ENCODE results near the gene NFKBIB. TPM values are rescaled to one million over a fixed set of nuclear protein-coding genes. Genes with fewer than 3 reads are reported as not detected.
A peak's percentile ranks its signal among the peaks of the same experiment; 100 is the strongest.

NFKBIB gene
- total RNA-seq, 2 donors from 2014 or later, result 25.3 to 28.4 TPM

GRCh38 chr19:38929929-38930775, 30.4 kb downstream of the NFKBIB start, which contains the start of gene SARS2:
TSS of gene SARS2 (minus strand) at chr19:38930763. CDS start at chr19:38930736, 27 bp downstream.
- TF ChIP-seq CTCF (IDR thresholded peaks at IDR 0.05), result peak; percentile 97
- H3K27ac ChIP-seq, result peak within 1 kb of the TSS; percentile 68 to 83
- peak within 1 kb of the TSS; percentile 87 for H3K4me3 ChIP-seq
- ATAC-seq (ENCODE audit: insufficient number of reproducible peaks, low FRiP score, low read depth) (peak; percentile 85), DNase-seq (ENCODE audit: low spot score) (peak; percentile 64)
- no peaks in the 10 kb centered on the region for H3K27me3 ChIP-seq (replicated peaks; ENCODE audit: insufficient read depth)
- H3K4me1 ChIP-seq (ENCODE audit: control insufficient read depth in 1 of 2, low read depth in 2 of 2), result peaks cover 8 to 15% of the 10 kb centered on the region in 2 donors
- no peaks in the 10 kb centered on the region for H3K9me3 ChIP-seq
- peaks cover 8% of the 10 kb centered on the region for H3K36me3 ChIP-seq

- Histone ChIP-seq H3K4me3 (peak within 1 kb of the TSS; percentile 87), H3K4me1 (ENCODE audit: control insufficient read depth in 1 of 2, low read depth in 2 of 2) (peaks cover 8 to 15% of the 10 kb centered on the region in 2 donors), H3K27me3 (replicated peaks; ENCODE audit: insufficient read depth) (no peaks in the 10 kb centered on the region), H3K9me3 (no peaks in the 10 kb centered on the region), H3K27ac (peak within 1 kb of the TSS; percentile 68 to 83), H3K36me3 (peaks cover 8% of the 10 kb centered on the region)
- DNase-seq (ENCODE audit: low spot score) (peak; percentile 95), ATAC-seq (ENCODE audit: insufficient number of reproducible peaks, low FRiP score, low read depth) (peak; percentile 100)
- no peak for TF ChIP-seq CTCF (IDR thresholded peaks at IDR 0.05)
These were observed 31.2 kb downstream of the NFKBIB start, which contains the start of gene MRPS12 for GRCh38 chr19:38930776-38931520. TSS of gene MRPS12 (plus strand) at chr19:38930944. CDS start at chr19:38931295, 351 bp downstream.

DNA sequence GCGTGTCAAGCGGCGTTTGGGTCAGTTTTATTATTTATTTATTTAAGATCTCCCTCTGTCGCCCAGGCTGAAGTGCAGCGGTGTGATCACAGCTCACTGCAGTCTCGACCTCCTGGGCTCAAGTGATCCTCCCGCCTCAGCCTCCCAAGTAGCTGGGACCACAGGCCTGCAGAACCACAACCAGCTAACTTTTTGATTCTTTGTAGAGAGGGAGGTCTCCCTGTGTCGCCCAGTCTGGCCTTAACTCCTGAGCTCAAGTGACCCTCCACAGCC, 31.7 kb downstream of the NFKBIB start:
- Histone ChIP-seq H3K27me3 (replicated peaks; ENCODE audit: insufficient read depth) (no peaks in the 10 kb centered on the region), H3K36me3 (peaks cover 8% of the 10 kb centered on the region), H3K9me3 (no peaks in the 10 kb centered on the region), H3K4me3 (peak overlapping the region; percentile 87), H3K27ac (peak overlapping the region in 1 of 2 donors; percentile 68), H3K4me1 (ENCODE audit: control insufficient read depth in 1 of 2, low read depth in 2 of 2) (peaks cover 8 to 15% of the 10 kb centered on the region in 2 donors)
- no peak for TF ChIP-seq CTCF (IDR thresholded peaks at IDR 0.05)
- no peak for DNase-seq (ENCODE audit: low spot score)
- no peak for ATAC-seq (ENCODE audit: insufficient number of reproducible peaks, low FRiP score, low read depth)

- H3K27me3 ChIP-seq (replicated peaks; ENCODE audit: insufficient read depth), result no peaks in the 10 kb centered on the region
- no peak overlapping the region for H3K4me3 ChIP-seq
- peaks cover 8% of the 10 kb centered on the region for H3K36me3 ChIP-seq
- no peak for ATAC-seq (ENCODE audit: insufficient number of reproducible peaks, low FRiP score, low read depth)
- TF ChIP-seq CTCF (IDR thresholded peaks at IDR 0.05), result no peak
- H3K4me1 ChIP-seq (ENCODE audit: control insufficient read depth in 1 of 2, low read depth in 2 of 2), result peaks cover 8 to 15% of the 10 kb centered on the region in 2 donors
- no peaks in the 10 kb centered on the region for H3K9me3 ChIP-seq
- H3K27ac ChIP-seq, result no peak overlapping the region
- no peak for DNase-seq (ENCODE audit: low spot score)
These were observed 32.8 kb downstream of the NFKBIB start for GRCh38 chr19:38932425-38933179.

Measured in thoracic aorta (tissue), 2 donors.